Muscle layer of duodenum (tissue), 2 donors: Measurements from ENCODE around the gene VEPH1.

ENCODE experiments used
- H3K27ac ChIP-seq: one replicate; pipeline ENCODE4 v1.7.0; 2013; ENCODE audit warnings: mild to moderate bottlenecking, low read length
- H3K27me3 ChIP-seq: one replicate; pipeline ENCODE4 v1.7.0; 2013; ENCODE audit warnings: low read depth, mild to moderate bottlenecking, control low read depth, low read length
- H3K36me3 ChIP-seq, 2 donors: one replicate each; pipeline ENCODE4 v1.7.0; 2013; ENCODE audit warnings: low read length in 2 of 2, control low read depth in 1 of 2, mild to moderate bottlenecking in 1 of 2; ENCODE audit not compliant: insufficient read depth in 2 of 2, control insufficient read depth in 1 of 2
- H3K4me1 ChIP-seq, 2 donors: one replicate each; pipeline ENCODE4 v1.7.0; 2013; ENCODE audit warnings: low read length in 2 of 2, mild to moderate bottlenecking in 2 of 2, control low read depth in 1 of 2, moderate library complexity in 1 of 2; ENCODE audit not compliant: insufficient read depth in 2 of 2, control insufficient read depth in 1 of 2
- H3K4me3 ChIP-seq, 2 donors: one replicate each; pipeline ENCODE4 v1.7.0; 2013; ENCODE audit warnings: low read length in 2 of 2, low read depth in 1 of 2, mild to moderate bottlenecking in 1 of 2
- H3K9me3 ChIP-seq, 2 donors: one replicate each; pipeline ENCODE4 v1.7.0; 2013; ENCODE audit warnings: low read length in 2 of 2, control low read depth in 1 of 2, mild to moderate bottlenecking in 1 of 2; ENCODE audit not compliant: control insufficient read depth in 1 of 2
- donor health status: healthy.

The VEPH1 gene

DNA sequence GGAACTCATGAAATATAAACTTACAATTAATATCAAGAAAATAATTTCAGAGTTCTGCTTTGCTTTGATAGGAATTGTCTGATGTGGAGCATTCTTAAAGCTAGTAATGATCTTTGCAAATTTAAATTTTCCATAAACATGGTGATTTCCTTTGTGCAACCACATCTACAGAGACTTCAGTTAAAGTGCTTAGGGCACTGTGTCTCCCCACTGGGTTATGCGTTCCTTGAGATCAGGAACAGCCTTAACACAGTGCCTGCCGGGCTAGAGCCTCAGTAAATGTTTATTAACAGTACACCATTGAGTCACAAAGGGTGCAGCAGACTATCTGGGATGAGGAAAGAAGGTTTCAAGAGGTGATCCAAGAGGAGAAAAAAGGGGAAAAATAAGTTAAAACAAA, 235.2 kb downstream of the VEPH1 start:
- H3K27ac ChIP-seq: no peak overlapping the region
- no peaks in the 10 kb centered on the region for H3K36me3 ChIP-seq
- no peaks in the 10 kb centered on the region for H3K27me3 ChIP-seq
- no peaks in the 10 kb centered on the region for H3K9me3 ChIP-seq
- H3K4me3 ChIP-seq: no peak overlapping the region
- no peaks in the 10 kb centered on the region for H3K4me1 ChIP-seq

DNA sequence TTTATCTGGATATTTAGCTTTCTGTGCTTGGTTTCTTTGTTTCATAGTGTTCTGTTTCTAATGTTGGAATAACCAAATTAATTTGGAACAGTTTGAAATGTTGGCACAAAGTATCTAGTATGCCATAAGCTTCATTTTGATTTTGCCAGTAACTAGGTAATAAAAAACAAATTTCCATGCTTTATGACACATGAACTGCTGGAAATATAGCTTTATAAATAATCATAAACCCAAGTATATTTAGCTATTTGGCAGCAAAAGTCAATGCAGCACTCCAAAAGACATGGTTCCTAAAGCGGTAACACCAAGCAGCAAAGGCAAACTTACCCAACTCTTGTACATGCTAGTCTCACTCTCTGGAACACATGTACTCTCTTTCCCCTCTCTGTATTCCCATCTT, 237.3 kb downstream of the VEPH1 start:
- Histone ChIP-seq H3K9me3 (no peaks in the 10 kb centered on the region), H3K4me1 (no peaks in the 10 kb centered on the region), H3K36me3 (no peaks in the 10 kb centered on the region), H3K4me3 (no peak overlapping the region), H3K27me3 (no peaks in the 10 kb centered on the region), H3K27ac (no peak overlapping the region)

DNA sequence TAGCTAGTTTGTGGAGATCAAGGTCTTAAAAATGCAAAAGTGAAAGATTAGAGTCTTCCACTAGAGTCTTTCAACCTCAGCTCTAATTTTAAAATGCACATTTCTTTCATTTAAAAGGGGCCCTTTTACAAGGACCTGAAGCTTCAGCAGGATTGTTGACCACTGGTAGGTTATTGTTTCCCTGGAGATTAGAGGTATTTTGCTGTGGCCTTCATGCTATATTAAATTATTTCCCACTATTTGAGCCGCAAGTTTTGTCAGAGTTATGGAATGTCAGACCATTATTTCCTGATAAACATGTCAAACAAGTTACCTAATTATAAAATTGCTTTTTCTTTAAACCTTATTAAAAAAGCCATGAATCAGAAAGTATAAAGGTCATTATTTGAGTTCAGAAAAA, 240.2 kb downstream of the VEPH1 start:
- no peaks in the 10 kb centered on the region for H3K4me1 ChIP-seq
- no peaks in the 10 kb centered on the region for H3K9me3 ChIP-seq
- H3K27me3 ChIP-seq: no peaks in the 10 kb centered on the region
- H3K27ac ChIP-seq: no peak overlapping the region
- H3K36me3 ChIP-seq: no peaks in the 10 kb centered on the region
- H3K4me3 ChIP-seq: no peak overlapping the region

DNA sequence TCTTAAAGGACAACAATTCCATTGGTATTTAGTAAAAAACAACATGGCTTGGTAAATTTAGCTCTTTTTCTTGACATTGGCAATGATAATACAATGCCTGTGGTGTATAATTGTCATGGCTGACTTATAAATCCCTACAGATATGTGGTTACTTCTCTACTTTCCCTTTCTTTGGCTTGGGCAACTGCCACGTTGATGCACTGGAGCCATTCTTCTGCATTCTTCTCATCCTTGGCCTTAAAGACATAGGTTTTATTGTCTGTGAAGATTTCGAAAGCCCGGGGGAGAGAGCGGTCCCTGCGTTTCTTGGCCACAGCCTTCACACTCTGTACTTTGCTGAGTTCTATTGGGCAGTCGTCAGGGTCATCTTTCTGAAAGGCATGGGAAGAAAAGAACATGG, 242.2 kb downstream of the VEPH1 start:
- H3K9me3 ChIP-seq: no peaks in the 10 kb centered on the region
- H3K27ac ChIP-seq: no peak overlapping the region
- no peaks in the 10 kb centered on the region for H3K36me3 ChIP-seq
- no peaks in the 10 kb centered on the region for H3K27me3 ChIP-seq
- H3K4me1 ChIP-seq: no peaks in the 10 kb centered on the region
- no peak overlapping the region for H3K4me3 ChIP-seq

DNA sequence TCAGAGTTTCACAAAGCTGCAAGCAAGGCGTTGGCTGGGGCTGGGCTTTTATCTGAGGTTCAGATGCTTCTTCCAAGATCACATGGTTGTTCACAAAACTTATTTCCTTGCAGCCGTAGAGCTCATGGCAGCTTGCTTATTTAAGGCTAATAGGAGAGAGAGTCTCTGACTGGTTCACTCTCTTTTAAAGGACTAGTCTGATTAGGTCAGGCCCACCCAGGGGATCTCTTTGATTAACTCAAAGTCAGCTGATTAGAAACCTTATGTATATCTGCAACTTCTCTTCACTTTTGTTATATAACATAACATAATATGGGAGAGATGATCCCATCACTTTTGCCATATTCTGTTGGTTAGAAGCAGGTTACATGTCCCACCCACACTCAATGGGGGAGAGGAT, 243.4 kb downstream of the VEPH1 start:
- Histone ChIP-seq H3K4me1 (no peaks in the 10 kb centered on the region), H3K9me3 (no peaks in the 10 kb centered on the region), H3K27ac (no peak overlapping the region), H3K36me3 (no peaks in the 10 kb centered on the region), H3K27me3 (no peaks in the 10 kb centered on the region), H3K4me3 (no peak overlapping the region)

DNA sequence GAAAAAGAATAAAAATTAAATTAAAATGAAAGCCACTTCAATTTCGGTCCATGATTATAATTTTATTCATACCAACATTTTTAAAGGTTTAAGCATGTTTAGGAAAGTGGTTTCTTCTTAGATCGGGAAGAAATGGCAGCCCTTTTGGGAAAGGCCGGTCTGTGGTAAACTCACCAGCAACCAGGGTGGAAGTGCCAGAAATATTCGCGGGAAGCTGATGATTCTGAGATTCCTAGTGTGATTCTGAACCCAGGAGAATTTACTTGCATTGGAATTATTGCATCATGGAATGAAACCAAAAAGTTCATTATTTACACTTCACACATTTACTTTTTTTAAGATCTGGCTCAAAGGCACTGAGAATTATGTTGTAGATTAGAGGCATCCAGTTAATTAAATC, 246.1 kb downstream of the VEPH1 start:
- no peaks in the 10 kb centered on the region for H3K36me3 ChIP-seq
- H3K27me3 ChIP-seq: no peaks in the 10 kb centered on the region
- H3K4me1 ChIP-seq: peaks cover 0 to 2% of the 10 kb centered on the region in 2 donors
- no peak overlapping the region for H3K27ac ChIP-seq
- no peaks in the 10 kb centered on the region for H3K9me3 ChIP-seq
- H3K4me3 ChIP-seq: no peak overlapping the region

DNA sequence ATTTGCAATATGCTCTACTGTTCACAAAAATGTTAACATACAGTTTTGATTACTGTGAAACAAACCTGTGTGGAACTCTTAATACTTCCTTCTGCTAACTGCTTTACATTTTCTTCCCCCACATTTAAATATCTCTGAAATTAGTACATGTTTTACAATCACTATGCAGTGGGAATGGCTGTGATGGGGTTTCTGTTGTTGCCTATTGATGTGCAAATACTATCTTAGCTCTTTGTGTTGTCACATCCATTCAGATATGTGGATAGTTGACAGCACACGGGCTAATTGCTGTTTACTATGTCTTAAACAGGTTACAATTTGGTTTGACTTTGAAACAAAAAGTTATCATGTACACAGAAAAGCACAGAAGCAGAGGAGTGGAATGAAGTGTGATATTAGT, 247.4 kb downstream of the VEPH1 start:
- Histone ChIP-seq H3K4me1 (peaks cover 0 to 7% of the 10 kb centered on the region in 2 donors), H3K4me3 (no peak overlapping the region), H3K27me3 (no peaks in the 10 kb centered on the region), H3K9me3 (no peaks in the 10 kb centered on the region), H3K27ac (no peak overlapping the region), H3K36me3 (no peaks in the 10 kb centered on the region)

DNA sequence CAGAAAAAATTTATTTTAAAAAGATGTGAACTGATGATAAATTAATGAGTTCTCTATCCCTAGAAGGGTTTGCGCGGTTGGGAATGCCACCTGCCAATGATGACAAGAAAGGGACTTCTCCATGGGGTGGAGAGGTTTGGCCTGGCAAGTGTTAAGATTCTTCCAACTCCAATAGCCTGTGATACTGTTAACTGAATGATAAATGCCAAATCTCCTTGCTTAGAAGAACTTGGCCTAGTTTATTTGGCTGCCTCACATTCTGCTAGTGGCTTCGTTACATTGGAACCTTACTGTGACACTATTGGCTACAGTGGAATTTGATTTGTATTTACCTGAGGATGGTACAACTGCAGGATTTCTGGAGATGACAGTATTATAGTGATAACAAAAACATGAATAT, 251.5 kb downstream of the VEPH1 start:
- peaks cover 0 to 25% of the 10 kb centered on the region in 2 donors for H3K4me1 ChIP-seq
- H3K27ac ChIP-seq: no peak overlapping the region
- no peaks in the 10 kb centered on the region for H3K27me3 ChIP-seq
- no peaks in the 10 kb centered on the region for H3K36me3 ChIP-seq
- no peak overlapping the region for H3K4me3 ChIP-seq
- H3K9me3 ChIP-seq: no peaks in the 10 kb centered on the region

DNA sequence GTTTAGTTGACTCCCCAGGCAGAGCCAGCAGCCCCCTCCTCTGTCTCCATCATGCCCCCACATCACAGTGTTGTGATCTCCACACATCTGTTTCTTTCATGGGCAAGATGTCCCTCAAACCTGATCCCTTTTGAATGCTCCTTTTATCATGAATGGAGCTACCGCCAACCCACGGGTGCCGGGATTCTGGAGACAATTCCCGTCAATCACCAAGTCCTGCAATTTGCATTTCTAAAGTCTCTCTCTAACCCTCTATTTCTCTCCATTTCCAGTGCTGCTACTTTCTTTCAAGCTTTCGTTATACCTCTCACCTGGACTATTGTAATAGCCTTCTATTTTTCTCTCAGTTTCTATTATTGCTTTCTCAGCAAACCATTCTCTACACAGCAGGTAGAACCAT, 253.6 kb downstream of the VEPH1 start:
- no peak overlapping the region for H3K27ac ChIP-seq
- no peak overlapping the region for H3K4me3 ChIP-seq
- H3K4me1 ChIP-seq: peaks cover 0 to 29% of the 10 kb centered on the region in 2 donors
- no peaks in the 10 kb centered on the region for H3K9me3 ChIP-seq
- no peaks in the 10 kb centered on the region for H3K36me3 ChIP-seq
- H3K27me3 ChIP-seq: no peaks in the 10 kb centered on the region

DNA sequence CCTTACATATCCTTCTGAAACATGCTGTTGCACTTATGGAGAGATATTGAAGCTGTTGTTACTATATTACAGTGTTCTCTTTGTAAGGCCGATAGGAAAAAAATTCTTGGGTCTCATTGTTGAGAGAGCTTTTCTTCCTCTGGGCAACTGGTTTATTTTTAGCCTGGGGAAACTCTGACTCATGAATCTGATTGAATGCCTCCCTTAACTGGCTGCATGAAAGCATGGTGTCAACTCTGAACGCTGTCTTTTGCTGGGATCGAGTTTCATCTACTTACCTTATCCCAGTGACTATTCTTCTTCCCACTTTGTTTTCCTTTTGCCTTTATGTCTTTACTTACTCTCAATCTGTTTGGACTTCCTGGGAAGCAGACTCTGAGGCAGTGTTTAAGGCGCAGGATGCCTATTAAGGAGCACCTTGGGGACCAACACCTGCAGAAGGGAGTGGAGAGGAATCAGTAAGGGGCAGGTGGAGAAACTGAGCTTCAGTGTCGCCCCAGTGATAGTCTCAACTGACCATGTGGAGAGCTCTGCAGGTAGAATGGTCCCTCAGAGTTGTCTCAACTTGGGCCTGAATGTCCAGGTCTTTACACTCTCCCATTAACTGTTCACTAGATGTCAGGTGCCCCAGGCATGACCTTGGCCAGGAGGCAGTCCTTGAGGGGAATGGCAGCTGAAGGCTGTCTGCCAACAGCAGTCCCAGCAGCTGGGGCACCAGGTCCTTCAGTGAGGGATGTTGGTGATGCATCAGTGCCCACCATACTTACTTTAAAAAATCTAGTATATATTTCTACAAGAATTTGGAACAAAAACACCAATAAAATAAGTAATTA, 254.4 kb downstream of the VEPH1 start:
- Histone ChIP-seq H3K36me3 (no peaks in the 10 kb centered on the region), H3K4me1 (peaks cover 0 to 29% of the 10 kb centered on the region in 2 donors), H3K4me3 (no peak overlapping the region), H3K9me3 (no peaks in the 10 kb centered on the region), H3K27me3 (no peaks in the 10 kb centered on the region), H3K27ac (no peak overlapping the region)

DNA sequence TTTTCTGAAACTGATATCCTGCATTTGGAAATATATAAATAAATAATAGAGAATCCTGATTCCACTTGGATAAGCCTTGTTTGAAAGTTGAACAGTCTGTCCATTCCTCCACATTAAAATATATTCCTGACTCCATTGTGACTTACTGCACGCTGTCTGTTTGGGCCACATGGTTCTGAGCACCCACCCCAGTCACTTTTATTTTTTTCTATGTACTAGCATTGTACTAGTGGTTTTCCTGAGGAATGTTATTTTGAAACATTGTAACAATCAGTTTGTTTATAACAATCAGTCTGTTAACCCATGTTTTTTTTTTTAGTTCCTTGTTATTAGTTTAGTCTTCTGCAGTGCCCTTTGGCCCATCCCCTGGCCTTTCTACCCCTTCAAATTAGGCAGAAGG, 255.8 kb downstream of the VEPH1 start:
- Histone ChIP-seq H3K27me3 (no peaks in the 10 kb centered on the region), H3K9me3 (no peaks in the 10 kb centered on the region), H3K4me3 (no peak overlapping the region), H3K36me3 (no peaks in the 10 kb centered on the region), H3K27ac (peak overlapping the region; percentile 27), H3K4me1 (peaks cover 0 to 29% of the 10 kb centered on the region in 2 donors)

DNA sequence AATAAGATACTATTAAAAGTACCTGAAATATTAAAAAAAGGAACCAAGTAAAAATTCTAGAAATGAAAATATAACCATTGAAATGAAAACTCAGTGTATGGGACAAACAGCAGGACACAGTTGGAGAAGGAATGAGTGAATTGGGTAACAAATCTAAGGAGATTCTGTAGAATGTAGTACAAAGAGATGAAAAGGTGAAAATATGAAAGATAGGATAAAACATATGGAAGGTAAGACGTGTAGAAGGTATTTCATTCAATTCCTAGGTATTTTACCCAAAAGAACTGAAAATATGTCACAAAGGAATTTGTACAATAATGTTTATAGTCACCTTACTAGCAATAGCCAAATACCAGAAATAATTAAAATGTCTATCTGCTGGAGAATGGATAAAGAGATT, 260.4 kb downstream of the VEPH1 start:
- H3K4me3 ChIP-seq: no peak overlapping the region
- no peaks in the 10 kb centered on the region for H3K27me3 ChIP-seq
- no peak overlapping the region for H3K27ac ChIP-seq
- H3K4me1 ChIP-seq: peaks cover 0 to 20% of the 10 kb centered on the region in 2 donors
- no peaks in the 10 kb centered on the region for H3K9me3 ChIP-seq
- peaks cover 0 to 4% of the 10 kb centered on the region in 2 donors for H3K36me3 ChIP-seq
